RWPE2 (cell line): ENCODE measurements around the gene DDI2.
"Not testable (repeated sequence)": the region's sequence is repeated elsewhere in the genome, so short reads cannot be mapped to it uniquely, and the experiment has no call there.

Experiments used
- ATAC-seq: fragments of 200-7000 bp; cut with Tn5 transposase; 3 replicates; pipeline ENCODE4 v1.9.1; 2021; ENCODE audit warnings: low read depth
- DNase-seq: peaks from one replicate; pipeline ENCODE4 v3.0.0-alpha.2; 2020; ENCODE audit warnings: low spot score
- H3K27ac ChIP-seq: fragments of 450-650 bp; 2 replicates; pipeline ENCODE4 v1.5.1; 2017; ENCODE audit warnings: mild to moderate bottlenecking; ENCODE audit not compliant: poor library complexity, severe bottlenecking
- H3K27me3 ChIP-seq: fragments of 250-450 bp; sonication (Bioruptor Pico); 2 replicates; pipeline ENCODE4 v1.5.1; 2021; ENCODE audit warnings: mild to moderate bottlenecking, moderate library complexity; ENCODE audit not compliant: insufficient read depth, poor library complexity, severe bottlenecking
- H3K36me3 ChIP-seq: fragments of 250-450 bp; sonication (Bioruptor Pico); 2 replicates; pipeline ENCODE4 v1.5.1; 2020; ENCODE audit warnings: low read depth, mild to moderate bottlenecking, moderate library complexity
- H3K4me1 ChIP-seq: fragments of 250-450 bp; sonication (Bioruptor Pico); 2 replicates; pipeline ENCODE4 v1.5.1; 2021; ENCODE audit warnings: mild to moderate bottlenecking, moderate library complexity; ENCODE audit not compliant: insufficient read depth, poor library complexity, severe bottlenecking
- H3K4me3 ChIP-seq: fragments of 250-450 bp; sonication (Bioruptor Pico); 2 replicates; pipeline ENCODE4 v1.5.1; 2021; ENCODE audit warnings: mild to moderate bottlenecking, moderate library complexity; ENCODE audit not compliant: severe bottlenecking
- H3K9me3 ChIP-seq: fragments of 250-450 bp; sonication (Bioruptor Pico); 2 replicates; pipeline ENCODE4 v1.5.1; 2021; ENCODE audit warnings: mild to moderate bottlenecking, moderate library complexity; ENCODE audit not compliant: severe bottlenecking
- CTCF ChIP-seq: fragments of 450-650 bp; IDR thresholded peaks from one replicate; pipeline ENCODE4 v1.5.1; 2017; ENCODE audit warnings: mild to moderate bottlenecking, moderate library complexity; ENCODE audit not compliant: poor library complexity, severe bottlenecking

The DDI2 gene

GRCh38 chr1:15696956-15697521 lies 79.8 kb downstream of the DDI2 start:
- no peaks in the 10 kb centered on the region for H3K4me1 ChIP-seq
- ATAC-seq (no peak), DNase-seq (no peak)
- no peak overlapping the region for H3K4me3 ChIP-seq
- no peak overlapping the region for H3K27ac ChIP-seq
- H3K27me3 ChIP-seq = no peaks in the 10 kb centered on the region
- no peaks in the 10 kb centered on the region for H3K9me3 ChIP-seq
- no peak for TF ChIP-seq CTCF
- H3K36me3 ChIP-seq = peaks cover 17% of the 10 kb centered on the region; the same call in 1 of the 2 replicates

GRCh38 chr1:15698201-15698600 lies 80.9 kb downstream of the DDI2 start:
- no peak for TF ChIP-seq CTCF
- H3K27ac ChIP-seq = no peak overlapping the region
- no peaks in the 10 kb centered on the region for H3K9me3 ChIP-seq
- no peak for ATAC-seq
- H3K4me3 ChIP-seq = no peak overlapping the region
- H3K4me1 ChIP-seq = peaks cover 3% of the 10 kb centered on the region
- H3K36me3 ChIP-seq = peaks cover 17% of the 10 kb centered on the region; the same call in 1 of the 2 replicates
- H3K27me3 ChIP-seq = no peaks in the 10 kb centered on the region
- DNase-seq = no peak

GRCh38 chr1:15699321-15699720 lies 82.1 kb downstream of the DDI2 start:
- not testable (repeated sequence) for DNase-seq, ATAC-seq, H3K27ac ChIP-seq, H3K27me3 ChIP-seq, H3K4me1 ChIP-seq, H3K4me3 ChIP-seq, H3K9me3 ChIP-seq
- peaks cover 17% of the 10 kb centered on the region; the same call in 1 of the 2 replicates for H3K36me3 ChIP-seq

- no peaks in the 10 kb centered on the region for H3K9me3 ChIP-seq
- no peak for TF ChIP-seq CTCF
These were observed 83.2 kb downstream of the DDI2 start for GRCh38 chr1:15700508-15700907.

GRCh38 chr1:15701784-15702183 lies 84.5 kb downstream of the DDI2 start:
- no peak for DNase-seq
- H3K4me1 ChIP-seq = peaks cover 8% of the 10 kb centered on the region
- no peak overlapping the region for H3K4me3 ChIP-seq
- no peaks in the 10 kb centered on the region for H3K27me3 ChIP-seq
- no peaks in the 10 kb centered on the region for H3K9me3 ChIP-seq
- peaks cover 16% of the 10 kb centered on the region for H3K36me3 ChIP-seq
- no peak for TF ChIP-seq CTCF
- H3K27ac ChIP-seq = no peak overlapping the region
- no peak for ATAC-seq

More at GRCh38 chr1:15700508-15700907, 83.2 kb downstream of the DDI2 start:
- no peak for ATAC-seq
- DNase-seq = no peak
- peaks cover 18% of the 10 kb centered on the region; the same call in 1 of the 2 replicates for H3K36me3 ChIP-seq
- no peak overlapping the region for H3K4me3 ChIP-seq
- no peaks in the 10 kb centered on the region for H3K27me3 ChIP-seq
- peaks cover 8% of the 10 kb centered on the region for H3K4me1 ChIP-seq
- H3K27ac ChIP-seq = no peak overlapping the region
